ENCODE results near the gene PPIP5K2. TPM values are rescaled to one million over a fixed set of nuclear protein-coding genes. Genes with fewer than 3 reads are reported as not detected.
"Not testable (repeated sequence)": the region's sequence is repeated elsewhere in the genome, so short reads cannot be mapped to it uniquely, and the experiment has no call there.

PPIP5K2 gene
- total RNA-seq, 1 experiment from 2014 or later, result 44.8 TPM

DNA sequence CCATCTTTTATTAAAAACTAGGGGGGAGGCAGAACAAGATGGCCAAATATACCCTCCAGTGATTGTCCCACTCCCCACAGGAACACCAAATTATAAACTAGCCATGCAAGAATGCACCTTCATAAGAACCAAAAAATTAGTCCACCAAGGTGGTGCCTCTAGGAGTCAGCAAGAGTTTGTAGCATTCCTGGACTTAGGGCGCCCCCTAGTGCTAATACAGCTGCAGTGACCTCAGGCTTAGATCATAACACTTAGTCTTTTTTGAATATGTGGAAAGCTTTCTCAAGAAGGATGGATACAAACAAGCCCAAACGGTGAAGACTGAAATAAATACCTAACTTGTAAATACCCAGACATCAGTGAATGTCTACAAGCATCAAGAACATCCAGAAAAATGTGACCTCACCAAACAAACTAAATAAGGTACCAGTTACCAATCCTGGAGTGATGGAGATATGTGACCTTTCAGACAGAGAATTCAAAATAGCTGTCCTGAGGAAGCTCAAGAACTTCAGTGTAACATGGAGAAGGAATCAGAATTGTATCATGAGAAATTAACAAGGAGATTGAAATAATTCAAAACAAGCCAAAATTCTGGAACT is 19.3 kb downstream of the PPIP5K2 start:
- Histone ChIP-seq H3K36me3 (ENCODE audit: control insufficient read depth, insufficient read depth, low read length) (no peaks in the 10 kb centered on the region), H3K27me3 (replicated peaks; ENCODE audit: control insufficient read depth, insufficient read depth, low read length) (no peaks in the 10 kb centered on the region), H3K9me3 (no peaks in the 10 kb centered on the region), H3K4me1 (peaks cover 22% of the 10 kb centered on the region), H3K4me3 (ENCODE audit: low read depth, low read length) (no peak overlapping the region)
- H3K9me3 Mint-ChIP-seq (ENCODE audit: unreplicated experiment), result no peaks in the 10 kb centered on the region
- POLR2A ChIA-PET, result no interaction called here
- intact Hi-C loops (cut with micrococcal nuclease; ENCODE audit: unreplicated experiment), result loop anchor here (1.0 kb wide), 6 partner anchors 19 to 556 kb away; partner anchors contain the start of genes GIN1 and PPIP5K2
- TF ChIP-seq, protein P1, sequence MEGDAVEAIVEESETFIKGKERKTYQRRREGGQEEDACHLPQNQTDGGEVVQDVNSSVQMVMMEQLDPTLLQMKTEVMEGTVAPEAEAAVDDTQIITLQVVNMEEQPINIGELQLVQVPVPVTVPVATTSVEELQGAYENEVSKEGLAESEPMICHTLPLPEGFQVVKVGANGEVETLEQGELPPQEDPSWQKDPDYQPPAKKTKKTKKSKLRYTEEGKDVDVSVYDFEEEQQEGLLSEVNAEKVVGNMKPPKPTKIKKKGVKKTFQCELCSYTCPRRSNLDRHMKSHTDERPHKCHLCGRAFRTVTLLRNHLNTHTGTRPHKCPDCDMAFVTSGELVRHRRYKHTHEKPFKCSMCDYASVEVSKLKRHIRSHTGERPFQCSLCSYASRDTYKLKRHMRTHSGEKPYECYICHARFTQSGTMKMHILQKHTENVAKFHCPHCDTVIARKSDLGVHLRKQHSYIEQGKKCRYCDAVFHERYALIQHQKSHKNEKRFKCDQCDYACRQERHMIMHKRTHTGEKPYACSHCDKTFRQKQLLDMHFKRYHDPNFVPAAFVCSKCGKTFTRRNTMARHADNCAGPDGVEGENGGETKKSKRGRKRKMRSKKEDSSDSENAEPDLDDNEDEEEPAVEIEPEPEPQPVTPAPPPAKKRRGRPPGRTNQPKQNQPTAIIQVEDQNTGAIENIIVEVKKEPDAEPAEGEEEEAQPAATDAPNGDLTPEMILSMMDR (IDR thresholded peaks at IDR 0.05; ENCODE audit: insufficient read depth in 1 of 2, low read depth in 1 of 2, low read length in 1 of 2, severe bottlenecking in 1 of 2, unreplicated experiment in 1 of 2), result peak; percentile 92 to 93
- peaks cover 18% of the 10 kb centered on the region for H3K36me3 Mint-ChIP-seq (ENCODE audit: insufficient read depth, unreplicated experiment)
- CTCF ChIA-PET, result interaction anchor here (0.6 to 1.8 kb wide), 8 partner anchors 11 to 458 kb away, joined by 3 to 7 read pairs (median 4); no protein-coding TSS in a partner anchor
- H3K27me3 Mint-ChIP-seq (ENCODE audit: insufficient read depth, unreplicated experiment), result no peaks in the 10 kb centered on the region
- no TSS peak for BruUV-seq (replicated peaks)
- peak; percentile 78 to 84 for DNase-seq
- no peaks in the 10 kb centered on the region for H3K4me1 Mint-ChIP-seq (ENCODE audit: low read depth, unreplicated experiment)
- no peak overlapping the region for H3K4me3 Mint-ChIP-seq (ENCODE audit: unreplicated experiment)
- no peak overlapping the region for H3K27ac Mint-ChIP-seq (ENCODE audit: unreplicated experiment)

DNA sequence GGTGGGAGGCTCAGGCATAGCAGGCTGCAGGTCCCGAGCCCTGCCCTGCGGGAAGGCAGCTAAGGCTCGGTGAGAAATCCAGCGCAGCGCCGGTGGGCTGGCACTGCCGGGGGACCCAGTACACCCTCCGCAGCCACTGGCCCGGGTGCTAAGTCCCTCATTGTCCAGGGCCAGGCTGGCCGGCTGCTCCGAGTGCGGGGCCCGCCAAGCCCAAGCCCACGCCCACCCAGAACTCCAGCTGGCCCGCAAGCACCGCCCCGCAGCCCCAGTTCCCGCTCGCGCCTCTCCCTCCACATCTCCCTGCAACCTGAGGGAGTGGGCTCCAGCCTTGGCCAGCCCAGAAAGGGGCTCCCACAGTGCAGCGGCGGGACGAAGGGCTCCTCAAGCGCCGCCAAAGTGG is 22.0 kb downstream of the PPIP5K2 start:
- H3K36me3 Mint-ChIP-seq (ENCODE audit: insufficient read depth, unreplicated experiment), result peaks cover 18% of the 10 kb centered on the region
- intact Hi-C loops (cut with micrococcal nuclease; ENCODE audit: unreplicated experiment); H3K9me3 ChIP-seq; H3K4me3 Mint-ChIP-seq (ENCODE audit: unreplicated experiment); CTCF ChIA-PET; H3K27me3 Mint-ChIP-seq (ENCODE audit: insufficient read depth, unreplicated experiment); H3K27ac Mint-ChIP-seq (ENCODE audit: unreplicated experiment); DNase-seq; H3K4me1 Mint-ChIP-seq (ENCODE audit: low read depth, unreplicated experiment); POLR2A ChIA-PET; H3K9me3 Mint-ChIP-seq (ENCODE audit: unreplicated experiment); H3K4me3 ChIP-seq (ENCODE audit: low read depth, low read length); H3K27me3 ChIP-seq (replicated peaks; ENCODE audit: control insufficient read depth, insufficient read depth, low read length); BruUV-seq (replicated peaks); H3K36me3 ChIP-seq (ENCODE audit: control insufficient read depth, insufficient read depth, low read length): not testable (repeated sequence)
- peaks cover 22% of the 10 kb centered on the region for H3K4me1 ChIP-seq

DNA sequence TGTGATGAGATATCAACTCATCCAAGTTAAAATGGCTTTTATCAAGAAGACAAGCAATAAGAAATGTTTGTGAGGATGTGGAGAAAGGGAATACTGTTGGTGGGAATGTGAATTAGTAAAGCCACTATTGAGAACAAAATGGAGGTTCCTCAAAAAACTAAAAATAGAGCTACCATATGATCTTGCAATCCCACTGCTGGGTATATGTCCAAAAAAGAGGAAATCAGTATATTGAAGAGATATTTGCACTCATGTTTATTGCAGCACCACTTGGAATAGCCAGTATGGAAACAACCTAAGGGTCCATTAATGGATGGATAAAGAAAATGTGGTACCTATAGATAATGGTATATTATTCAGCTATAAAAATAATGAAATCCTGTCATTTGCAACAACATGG is 25.1 kb downstream of the PPIP5K2 start:
- Histone ChIP-seq H3K27me3 (replicated peaks; ENCODE audit: control insufficient read depth, insufficient read depth, low read length) (no peaks in the 10 kb centered on the region), H3K9me3 (no peaks in the 10 kb centered on the region), H3K4me3 (ENCODE audit: low read depth, low read length) (no peak overlapping the region), H3K36me3 (ENCODE audit: control insufficient read depth, insufficient read depth, low read length) (no peaks in the 10 kb centered on the region), H3K4me1 (no peaks in the 10 kb centered on the region)
- H3K36me3 Mint-ChIP-seq (ENCODE audit: insufficient read depth, unreplicated experiment), result peaks cover 8% of the 10 kb centered on the region
- CTCF ChIA-PET, result interaction anchor here (0.7 kb wide), 1 partner anchor 80 kb away, joined by 3 read pairs; no protein-coding TSS in a partner anchor
- no peak for DNase-seq
- TF ChIP-seq, protein P1 (IDR thresholded peaks at IDR 0.05; ENCODE audit: insufficient read depth in 1 of 2, low read depth in 1 of 2, low read length in 1 of 2, severe bottlenecking in 1 of 2, unreplicated experiment in 1 of 2), result no peak
- H3K27ac Mint-ChIP-seq (ENCODE audit: unreplicated experiment), result no peak overlapping the region
- no peaks in the 10 kb centered on the region for H3K9me3 Mint-ChIP-seq (ENCODE audit: unreplicated experiment)
- POLR2A ChIA-PET, result no interaction called here
- no TSS peak for BruUV-seq (replicated peaks)
- H3K27me3 Mint-ChIP-seq (ENCODE audit: insufficient read depth, unreplicated experiment), result no peaks in the 10 kb centered on the region
- intact Hi-C loops (cut with micrococcal nuclease; ENCODE audit: unreplicated experiment), result no loop called here
- no peak overlapping the region for H3K4me3 Mint-ChIP-seq (ENCODE audit: unreplicated experiment)
- H3K4me1 Mint-ChIP-seq (ENCODE audit: low read depth, unreplicated experiment), result no peaks in the 10 kb centered on the region
